ENCODE data around the gene LARGE1.
"Not testable (repeated sequence)": the region's sequence is repeated elsewhere in the genome, so short reads cannot be mapped to it uniquely, and the experiment has no call there.

The LARGE1 gene

DNA sequence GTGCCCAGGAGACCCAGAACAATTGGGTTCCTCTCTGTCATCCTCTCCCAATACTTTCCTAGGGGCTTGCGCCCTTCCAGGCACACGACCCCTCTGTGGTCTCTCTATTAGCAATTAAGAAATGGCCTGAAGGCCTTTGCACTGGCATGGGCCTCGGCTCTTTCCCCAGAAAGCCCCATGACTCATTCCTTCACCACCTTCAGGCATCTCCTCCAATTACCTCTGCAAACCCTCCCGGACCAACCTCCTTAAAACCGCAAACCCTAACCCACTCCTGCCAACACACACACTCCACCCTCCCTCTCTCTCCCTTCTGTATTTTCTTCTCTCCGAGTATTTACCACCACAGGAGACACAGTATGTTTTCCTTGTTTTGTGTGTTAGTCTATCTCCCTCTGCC lies 36.7 kb downstream of the LARGE1 start:
- DNase-seq: no peak

DNA sequence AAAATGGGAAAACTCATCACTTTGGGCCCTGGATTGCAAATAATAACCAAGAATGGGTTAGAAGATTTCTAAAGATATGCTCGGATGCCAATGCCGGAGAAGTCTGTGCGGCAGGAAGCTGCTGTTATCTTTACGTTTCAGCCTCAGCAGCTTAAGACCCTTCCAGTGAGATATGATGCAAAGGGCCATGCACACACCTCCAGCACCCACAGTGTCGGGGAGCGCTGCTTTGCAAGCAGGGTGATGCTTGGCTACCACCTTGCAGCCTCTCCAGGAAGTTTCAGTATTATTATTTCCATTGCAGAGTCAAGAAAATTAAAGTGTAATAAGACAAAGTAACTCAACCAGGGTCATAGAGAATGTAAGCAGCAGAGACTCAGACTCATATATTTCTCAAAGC lies 37.3 kb downstream of the LARGE1 start:
- no peak for DNase-seq

DNA sequence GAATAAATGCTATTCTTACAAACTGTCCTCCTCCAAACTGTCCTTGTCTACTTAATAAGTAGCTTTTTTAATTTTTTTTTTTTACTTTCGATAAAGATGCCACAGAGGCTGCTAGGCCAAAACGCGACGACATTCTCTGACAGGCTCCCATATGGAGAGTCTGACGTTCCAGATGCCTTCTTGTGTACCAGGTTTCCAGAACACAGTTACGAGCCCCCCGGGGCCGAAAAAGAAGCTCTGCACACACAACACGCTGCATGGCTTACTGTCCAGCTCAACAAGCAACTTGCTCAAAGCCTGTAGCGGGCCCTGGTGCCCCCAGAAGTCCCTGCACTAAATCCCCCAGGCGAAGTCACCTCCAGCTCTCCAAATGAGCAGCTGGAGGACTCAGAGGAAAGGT lies 39.3 kb downstream of the LARGE1 start:
- no peak for DNase-seq

DNA sequence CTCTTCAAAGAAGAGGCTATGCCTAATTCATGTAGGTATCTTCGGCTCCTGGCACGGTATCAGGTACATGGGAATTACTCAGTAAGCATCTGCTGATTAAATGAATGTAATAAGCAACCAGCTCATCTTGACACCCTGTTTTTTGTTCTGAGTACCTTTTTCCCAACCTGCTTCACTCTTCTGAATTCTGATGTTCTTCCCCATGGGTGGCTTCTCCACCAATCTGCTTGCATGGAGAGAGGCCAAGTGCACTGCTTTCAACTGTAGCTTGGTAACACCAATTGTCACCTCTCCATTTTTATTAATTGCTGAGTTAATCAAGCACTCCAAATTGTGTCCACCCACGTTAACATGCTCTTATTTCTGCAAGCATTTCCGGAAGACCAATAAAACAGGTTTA lies 40.5 kb downstream of the LARGE1 start:
- no peak for DNase-seq

DNA sequence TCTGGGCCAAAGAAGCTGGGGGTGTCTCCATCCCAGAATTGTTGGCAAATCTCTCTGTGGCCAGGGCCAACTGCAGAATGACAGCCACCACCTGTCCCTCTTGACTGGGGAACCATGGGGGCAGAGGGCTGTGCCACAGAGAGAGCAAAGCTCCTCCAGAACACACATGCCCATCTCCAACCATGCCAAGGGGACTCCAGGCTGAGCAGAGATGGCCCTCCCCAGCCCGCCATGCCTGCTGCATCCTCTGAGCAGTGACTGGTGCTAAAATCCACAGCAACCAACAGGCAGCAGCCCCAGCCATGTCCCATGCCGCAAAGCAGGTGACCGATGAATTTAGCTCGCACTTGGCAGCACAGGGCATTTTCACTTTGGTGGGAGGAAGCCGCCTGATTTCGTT lies 45.0 kb downstream of the LARGE1 start:
- no peak for DNase-seq

DNA sequence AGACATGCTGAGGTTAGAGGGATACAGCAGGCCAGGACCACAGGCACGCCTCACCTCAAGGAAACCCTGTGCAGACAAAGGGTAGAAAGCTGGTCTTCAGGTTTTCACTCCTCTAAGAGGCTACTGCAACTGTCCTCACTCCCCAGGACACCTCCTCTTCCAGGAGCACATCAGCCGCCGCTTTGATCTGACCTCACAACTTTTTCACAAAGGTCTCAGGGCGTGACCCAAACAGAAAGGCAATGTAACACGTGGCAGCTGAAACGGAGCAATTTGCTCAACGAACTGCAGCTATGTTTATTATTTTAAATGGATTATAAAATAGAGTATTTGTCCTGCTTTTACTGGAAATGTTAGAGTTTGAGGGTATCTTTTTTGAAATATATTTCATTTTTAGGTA lies 46.1 kb downstream of the LARGE1 start:
- DNase-seq: no peak

DNA sequence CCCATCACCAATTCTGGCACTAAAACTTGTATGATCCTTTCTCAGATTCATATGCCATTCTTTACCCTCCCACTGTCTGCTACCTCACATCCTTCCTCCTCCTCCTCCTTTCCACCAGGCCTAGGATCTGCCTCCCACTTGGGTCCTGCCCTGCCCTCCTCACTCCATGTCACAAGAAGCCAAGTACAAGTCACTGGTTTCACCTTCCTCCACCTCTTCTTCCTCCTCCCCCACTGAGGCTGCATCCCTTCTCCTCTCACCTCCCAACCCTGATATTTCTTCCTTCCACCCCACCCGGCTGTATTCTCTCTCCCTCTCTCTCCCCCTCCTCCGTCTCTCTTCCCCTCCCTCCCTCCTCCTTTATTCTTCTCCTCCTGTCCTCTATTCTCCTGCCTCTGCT lies 46.6 kb downstream of the LARGE1 start:
- no peak for DNase-seq

DNA sequence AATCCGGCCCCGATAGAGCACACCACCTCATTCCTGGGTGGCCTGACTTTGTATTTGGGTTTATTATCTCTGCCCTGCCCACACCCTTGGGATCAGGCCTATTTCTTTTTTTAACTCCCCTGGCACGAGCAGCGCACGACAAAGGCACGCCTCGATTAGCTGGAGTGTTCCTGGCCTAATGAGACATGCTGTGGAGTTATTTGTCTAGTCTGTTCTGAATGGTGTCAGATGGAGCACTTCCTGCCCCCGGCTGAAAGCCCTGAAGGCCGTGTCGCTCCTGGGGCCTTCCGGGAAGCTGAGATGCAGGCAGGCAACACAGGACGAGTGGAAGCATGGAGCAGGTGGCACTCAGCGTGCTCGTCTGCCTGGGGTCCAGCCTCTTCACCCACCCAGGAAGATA lies 47.1 kb downstream of the LARGE1 start:
- DNase-seq: no peak

DNA sequence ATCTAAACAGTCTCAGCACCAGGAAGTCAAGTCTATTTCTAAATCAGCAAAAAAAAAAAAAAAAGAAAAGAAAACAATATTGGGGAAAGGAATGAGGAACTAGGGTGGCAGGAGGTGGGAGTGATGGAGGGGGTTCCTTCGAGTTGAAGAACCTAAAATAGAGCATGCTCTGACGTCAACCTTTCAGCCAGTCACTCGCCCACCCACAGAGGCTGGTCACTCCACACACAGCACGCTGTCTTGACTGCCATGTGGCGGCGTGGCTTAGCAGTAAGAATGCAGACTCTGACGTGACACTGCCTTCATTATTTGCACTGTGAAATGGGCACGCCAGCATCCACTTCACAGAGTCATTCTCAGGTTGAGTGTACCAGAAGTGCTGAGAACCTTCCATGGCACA lies 48.3 kb downstream of the LARGE1 start:
- DNase-seq: no peak

DNA sequence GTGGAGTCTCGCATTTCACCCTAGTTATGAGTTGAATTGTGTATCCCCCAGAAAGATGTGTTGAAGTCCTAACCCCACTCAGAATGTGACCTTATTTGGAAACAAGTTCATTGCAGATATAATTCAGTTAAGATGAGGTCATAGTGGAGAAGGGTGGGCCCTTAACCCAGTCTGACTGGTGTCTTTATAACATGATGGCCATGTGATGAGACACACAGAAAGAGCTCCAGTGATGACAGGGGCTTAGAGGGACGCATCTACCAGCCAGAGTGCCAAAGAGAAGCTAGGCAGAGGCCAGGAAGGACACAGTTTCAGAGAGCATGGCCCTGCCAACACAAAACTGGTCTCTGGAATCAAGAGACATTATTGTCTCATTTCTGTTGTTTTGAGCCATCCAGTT lies 50.3 kb downstream of the LARGE1 start:
- no peak for DNase-seq

DNA sequence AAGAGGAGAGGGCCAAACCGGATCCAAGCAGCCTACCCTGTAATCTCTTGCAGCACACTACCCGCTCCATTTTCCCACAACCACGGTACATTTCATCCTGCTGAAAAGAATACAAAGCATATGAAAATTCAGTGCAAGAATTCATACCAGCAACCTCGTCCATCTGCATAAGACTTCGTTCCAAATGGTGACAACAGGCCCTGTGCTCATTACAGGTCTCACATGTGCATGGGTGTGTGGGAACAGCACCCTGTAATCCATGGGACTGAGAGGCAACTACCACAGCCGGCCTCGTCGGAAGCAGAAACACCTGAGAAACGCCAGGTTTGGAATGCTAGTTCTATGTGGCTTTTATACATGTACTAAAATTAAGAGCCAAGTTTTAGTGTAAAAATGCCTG lies 52.3 kb downstream of the LARGE1 start:
- DNase-seq: no peak

DNA sequence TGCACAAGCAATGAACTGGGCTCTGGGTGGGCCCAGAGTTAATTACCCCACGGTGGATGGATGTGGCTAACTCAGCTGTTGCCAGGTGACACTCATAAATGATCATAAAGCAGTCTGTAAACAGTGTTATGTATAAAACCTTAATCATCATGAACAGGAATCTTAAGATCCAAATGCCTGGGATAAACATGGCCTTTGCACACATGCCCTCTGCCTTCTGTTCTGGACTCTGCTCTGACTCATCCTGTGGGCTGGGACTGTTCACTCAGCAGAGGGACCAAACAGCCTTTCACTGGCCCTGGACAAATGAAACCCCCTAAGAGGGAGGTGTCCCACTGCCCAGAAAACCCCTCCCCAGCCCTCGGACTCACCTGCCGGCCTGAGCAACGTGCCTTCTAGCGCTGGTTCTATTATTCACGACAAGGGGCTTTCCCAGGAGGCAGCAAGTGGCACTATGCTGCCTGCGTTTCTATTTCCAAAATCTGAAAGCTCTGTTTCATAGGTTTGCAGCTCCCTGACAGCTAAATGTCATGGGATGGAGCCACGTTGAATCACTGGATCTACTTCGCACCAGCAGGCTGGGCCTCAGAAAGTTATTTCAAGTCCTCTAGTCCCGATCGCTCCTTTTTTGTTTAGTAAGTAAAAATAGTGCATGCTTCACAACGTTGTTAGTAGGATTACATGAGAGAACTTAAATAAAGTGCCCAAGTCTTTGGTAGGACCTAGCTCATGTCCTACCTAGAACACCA lies 53.0 kb downstream of the LARGE1 start:
- DNase-seq: no peak

DNA sequence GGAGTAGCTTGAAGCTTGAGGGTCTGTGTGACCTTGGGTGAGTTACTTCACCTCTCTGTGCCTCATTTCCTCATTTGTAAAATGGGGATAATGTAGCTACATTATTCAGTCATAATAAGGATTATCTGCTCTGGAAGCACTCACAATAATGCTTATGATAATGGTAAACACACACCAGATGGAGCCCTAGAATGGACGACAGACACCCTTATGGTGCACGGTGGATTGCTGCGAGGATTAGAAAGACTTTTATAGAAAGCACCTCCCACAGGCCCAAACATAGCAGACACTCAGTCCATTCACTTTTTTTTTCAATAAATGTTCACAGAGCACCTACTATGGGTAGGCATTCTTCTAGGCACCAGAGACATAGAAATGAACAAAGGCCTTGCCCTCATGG lies 53.8 kb downstream of the LARGE1 start:
- DNase-seq: no peak

DNA sequence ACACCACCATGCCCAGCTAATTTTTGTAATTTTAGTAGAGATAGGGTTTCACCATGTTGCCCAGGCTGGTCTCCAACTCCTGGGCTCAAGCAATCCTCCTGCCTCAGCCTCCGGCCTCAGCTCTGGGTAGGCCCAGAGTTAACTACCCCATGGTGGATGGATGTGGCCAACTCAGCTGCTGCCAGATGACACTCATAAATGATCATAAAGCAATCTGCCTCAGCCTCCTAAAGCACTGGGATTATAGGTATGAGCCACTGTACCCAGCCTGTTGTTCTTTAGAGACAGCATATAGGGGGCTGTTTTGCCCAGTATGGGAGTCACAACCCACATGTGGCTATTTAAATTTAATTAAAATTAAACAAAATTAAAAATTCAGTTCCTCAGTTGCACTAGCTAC lies 54.3 kb downstream of the LARGE1 start:
- no peak for DNase-seq

DNA sequence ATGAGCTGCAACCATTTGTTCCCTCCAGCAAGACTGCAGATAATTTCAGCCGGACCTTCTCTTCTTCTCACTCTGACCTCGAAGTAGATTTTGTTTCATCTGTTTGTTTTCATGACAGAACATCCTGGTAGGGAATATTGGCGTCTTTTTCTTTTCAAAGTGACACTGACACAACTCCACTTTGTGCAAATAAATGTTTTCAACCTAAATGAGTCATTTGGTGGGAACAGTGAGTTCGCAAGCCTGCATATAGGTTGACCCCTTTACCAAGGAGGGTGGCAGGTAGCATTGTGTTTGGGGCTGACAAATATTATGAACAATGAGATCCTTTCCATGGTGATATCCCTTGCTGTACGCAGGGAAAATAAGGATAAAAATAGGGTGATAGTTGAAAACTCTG lies 55.0 kb downstream of the LARGE1 start:
- DNase-seq: no peak

DNA sequence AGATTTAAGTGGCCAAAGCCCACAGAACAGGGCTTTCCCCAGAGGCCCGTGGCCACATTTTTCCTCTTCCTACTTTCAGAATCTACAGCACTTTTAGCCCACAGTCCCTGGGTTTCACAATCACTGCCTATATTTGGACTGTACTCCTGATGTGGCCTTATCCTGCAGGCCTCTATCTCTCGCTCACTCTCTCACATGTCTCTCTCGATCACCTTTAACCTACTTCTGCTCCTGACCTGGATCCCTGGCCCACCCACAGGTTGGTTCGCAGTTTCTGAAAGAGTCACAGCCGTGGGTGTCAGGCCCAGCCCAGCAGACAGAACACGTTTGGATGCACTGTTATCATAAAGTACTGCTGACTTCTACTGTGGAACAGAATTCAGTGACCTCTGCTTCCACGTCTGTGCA lies 55.5 kb downstream of the LARGE1 start:
- no peak for DNase-seq

DNA sequence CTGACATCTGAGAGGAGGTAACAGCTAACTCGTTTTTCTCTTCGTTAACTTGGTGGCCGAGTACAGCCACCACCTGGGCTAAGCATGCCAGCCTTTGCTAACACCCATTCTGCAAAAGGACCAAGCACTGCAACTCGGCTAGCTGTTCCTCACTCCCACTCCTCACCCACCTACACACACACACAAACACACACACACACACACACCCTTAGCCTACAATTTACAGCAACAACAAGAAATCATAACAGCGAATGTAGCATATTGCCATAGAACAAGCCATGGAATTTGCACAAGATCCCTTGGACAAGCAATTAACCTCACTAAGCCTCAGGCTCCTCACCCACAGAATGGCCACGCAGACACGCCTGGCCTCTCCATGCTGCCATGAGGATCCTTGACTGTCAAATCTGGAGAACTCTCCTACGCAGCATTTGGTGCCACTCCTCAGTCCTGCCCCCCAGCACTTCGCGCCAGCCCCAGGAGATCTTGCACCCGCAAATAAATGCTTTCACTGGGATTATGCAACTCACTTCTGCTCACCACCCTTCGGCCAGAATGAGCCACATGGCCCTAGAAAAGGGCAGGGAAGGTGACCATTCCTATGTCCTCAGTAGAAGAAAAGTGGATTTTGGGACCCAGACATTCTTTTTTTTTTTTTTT lies 58.9 kb downstream of the LARGE1 start:
- DNase-seq: no peak

DNA sequence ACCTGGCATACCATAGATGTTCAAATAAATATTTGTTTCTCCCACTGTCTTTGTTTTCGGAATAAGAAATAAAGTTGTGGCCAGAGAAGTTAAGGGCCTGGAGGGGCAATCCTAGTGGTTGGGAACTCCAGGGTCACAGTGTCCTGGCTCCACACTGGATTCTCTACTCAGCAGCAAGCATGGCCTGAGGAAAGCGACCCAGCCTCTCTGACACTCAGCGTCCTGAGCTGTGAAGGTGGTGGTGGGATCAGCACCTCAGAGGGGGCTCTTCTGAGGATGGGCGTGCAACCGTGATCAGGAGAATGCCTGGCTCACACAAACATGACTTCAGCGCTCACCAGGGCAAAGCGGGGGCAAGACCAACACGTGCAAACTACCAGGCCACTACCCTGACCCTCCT lies 59.9 kb downstream of the LARGE1 start:
- DNase-seq: no peak

DNA sequence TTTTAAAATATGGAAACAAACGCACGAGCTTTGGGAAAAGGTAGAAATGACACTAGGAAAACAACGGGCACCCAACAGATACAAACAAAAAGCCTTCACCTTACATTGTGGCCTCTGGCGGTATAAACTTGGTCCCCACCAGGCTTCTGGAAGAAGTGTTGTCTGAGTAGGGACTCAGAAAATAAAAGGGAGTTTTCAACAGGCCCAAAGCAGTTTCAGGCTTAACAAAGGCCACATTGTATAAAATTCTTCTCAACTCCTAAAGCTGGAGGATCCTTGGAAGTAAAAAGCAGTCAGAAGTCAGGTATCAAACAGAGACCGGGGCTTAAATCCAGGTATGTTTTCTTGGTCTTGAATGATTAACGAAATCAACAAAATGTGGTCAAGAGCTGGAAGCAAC lies 61.0 kb downstream of the LARGE1 start:
- no peak for DNase-seq

DNA sequence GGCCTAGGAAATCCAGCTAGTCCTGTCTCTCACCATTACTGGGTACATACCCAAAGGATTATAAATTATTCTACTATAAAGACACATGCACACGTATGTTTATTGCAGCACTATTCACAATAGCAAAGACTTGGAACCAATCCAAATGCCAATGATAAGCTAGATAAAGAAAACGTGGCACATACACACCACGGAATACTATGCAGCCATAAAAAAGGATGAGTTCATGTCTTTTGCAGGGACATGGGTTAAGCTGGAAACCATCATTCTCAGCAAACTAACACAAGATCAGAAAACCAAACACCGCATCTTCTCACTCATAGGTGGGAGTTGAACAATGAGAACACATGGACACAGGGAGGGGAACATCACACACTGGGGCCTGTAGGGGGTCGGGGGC lies 61.6 kb downstream of the LARGE1 start:
- DNase-seq: not testable (repeated sequence)

DNA sequence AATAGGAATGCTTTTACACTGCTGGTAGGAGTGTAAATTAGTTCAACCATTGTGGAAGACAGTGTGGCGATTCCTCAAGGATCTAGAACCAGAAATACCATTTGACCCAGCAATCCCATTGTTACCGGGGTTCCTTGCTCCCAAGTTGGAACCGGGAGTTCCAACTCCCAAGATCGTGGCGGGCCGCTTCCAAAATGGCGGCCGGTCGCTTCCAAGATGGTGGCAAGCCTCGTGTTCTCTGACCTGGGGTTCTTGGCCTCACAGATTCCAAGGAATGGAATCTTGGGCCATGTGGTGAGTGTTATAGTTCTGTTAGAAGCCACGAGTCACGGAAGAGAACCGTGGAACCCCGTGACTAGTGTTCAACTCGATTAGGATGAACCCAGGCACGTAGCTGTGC lies 62.5 kb downstream of the LARGE1 start:
- not testable (repeated sequence) for DNase-seq

DNA sequence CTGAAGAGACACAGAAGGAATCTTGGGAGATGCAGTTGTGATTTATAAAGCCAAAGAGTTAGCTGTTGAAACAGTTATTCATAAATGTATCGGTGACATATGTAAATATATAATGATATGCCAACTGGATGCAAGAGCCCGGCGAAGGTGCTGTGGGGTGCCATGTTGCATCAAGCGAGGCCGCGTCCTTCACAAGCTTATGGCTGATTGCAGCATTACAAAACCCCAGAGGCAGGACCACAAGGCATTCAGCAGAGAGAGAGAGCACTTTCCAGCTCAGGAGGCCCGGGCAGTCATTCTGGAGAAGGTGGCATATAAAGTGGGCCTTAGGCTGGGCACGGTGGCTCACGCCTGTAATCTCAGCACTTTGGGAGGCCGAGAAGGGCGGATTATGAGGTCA lies 65.6 kb downstream of the LARGE1 start:
- no peak for DNase-seq

DNA sequence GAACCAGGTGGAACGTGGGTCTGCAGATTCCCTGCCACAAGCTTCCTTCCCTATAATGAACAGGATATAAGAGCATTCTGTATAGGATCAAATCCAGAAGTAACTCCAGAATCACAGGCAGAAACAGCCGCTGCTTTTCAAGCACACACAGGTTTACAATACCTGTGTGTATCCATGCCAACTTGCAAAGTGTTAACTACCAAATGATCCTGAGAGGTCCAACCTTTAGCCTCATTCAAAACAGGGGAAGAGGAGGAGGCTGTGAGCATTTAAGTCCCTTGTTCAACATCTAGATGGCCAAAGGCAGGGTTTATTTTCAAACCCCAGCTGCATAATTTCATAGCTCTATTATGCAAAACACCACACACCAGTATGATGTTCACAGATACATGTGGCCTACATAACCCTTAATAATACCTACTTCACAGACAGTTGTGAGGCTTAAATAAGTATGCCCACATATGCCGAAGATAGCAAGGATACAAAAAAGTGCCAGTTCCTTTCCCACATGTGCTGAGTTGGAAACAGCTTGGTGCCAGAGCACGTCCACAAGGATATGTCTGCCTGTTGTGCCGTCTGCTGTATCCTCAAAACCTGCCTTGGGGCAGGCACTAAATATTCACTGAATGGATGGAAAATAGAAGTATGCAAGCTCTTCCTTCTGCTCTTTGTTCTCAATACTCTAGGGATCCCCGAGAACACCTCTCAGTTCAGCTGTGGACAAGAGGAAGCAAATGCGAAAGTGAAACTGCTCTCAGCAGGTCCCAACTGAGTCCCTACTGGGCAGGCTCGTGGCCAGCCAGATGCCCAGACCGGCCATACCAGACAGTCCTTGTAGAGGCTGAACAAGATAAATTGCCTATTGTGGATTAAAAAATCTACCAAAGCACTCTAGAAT lies 66.8 kb downstream of the LARGE1 start:
- DNase-seq: no peak

DNA sequence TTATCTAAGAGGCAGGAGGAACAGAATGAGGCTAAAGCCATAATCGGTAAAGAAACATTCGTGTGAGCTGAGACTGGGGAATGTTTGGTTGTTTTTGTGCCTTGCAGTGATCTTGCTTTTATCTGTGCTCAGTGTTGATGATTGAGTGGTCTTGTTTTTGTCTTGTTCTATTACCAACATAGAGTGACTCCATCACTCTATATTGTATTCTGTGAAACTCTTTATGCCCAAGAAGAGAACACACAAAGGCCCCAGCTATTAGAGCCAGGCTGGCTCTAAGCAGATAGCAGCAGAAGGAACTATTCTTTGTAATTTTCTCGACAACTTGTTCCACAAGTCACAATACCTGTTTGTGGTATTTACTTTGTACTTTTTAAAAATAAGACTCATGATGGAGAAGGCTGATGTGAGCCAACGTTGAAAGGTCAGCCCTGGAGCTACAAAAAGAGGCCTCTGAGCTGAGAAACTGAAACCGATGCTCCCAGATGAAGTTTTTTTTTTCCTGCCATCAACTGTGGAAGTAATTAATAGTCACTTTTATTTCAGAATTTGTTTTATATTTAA lies 68.4 kb downstream of the LARGE1 start:
- no peak for DNase-seq

All from activated T-cell treated with anti-CD3 and anti-CD28 coated beads, Interleukin-2, amount 50 U/mL, for 1 hour (primary cell).